Activated B cell treated with CpG ODN at 0.5 μM for 24 hours (primary cell): ENCODE results near the gene HSFX4. TPM values are rescaled to one million over a fixed set of nuclear protein-coding genes. Genes with fewer than 3 reads are reported as not detected.
"Not testable (repeated sequence)": the region's sequence is repeated elsewhere in the genome, so short reads cannot be mapped to it uniquely, and the experiment has no call there.

Experiments
- ATAC-seq: fragments of 200-7000 bp; cut with Tn5 transposase; one replicate; pipeline ENCODE4 v1.10.0; 2021; ENCODE audit warnings: low read depth, mild to moderate bottlenecking, moderate library complexity
- CTCF ChIA-PET: fragments of 350-600 bp; sonication (Branson Sonifier 250); formaldehyde crosslinking; loops from one replicate; lab custom pipeline; 2021; ENCODE audit warnings: antibody characterized with exemption; lab: Charles Lee
- POLR2A ChIA-PET: fragments of 350-600 bp; sonication (Branson Sonifier 250); formaldehyde crosslinking; loops from one replicate; lab custom pipeline; 2021; ENCODE audit warnings: antibody characterized with exemption; lab: Charles Lee
- DNase-seq: peaks from one replicate; pipeline ENCODE4 v3.0.0; 2022
- H3K27ac Mint-ChIP-seq: one replicate; pipeline ENCODE4 v1.8.0; 2020; ENCODE audit warnings: mixed read lengths
- H3K27me3 Mint-ChIP-seq: one replicate; pipeline ENCODE4 v1.8.0; 2021; ENCODE audit warnings: mixed read lengths
- H3K36me3 Mint-ChIP-seq: one replicate; pipeline ENCODE4 v1.8.0; 2021; ENCODE audit warnings: low read depth, mixed read lengths
- H3K4me1 Mint-ChIP-seq: one replicate; pipeline ENCODE4 v1.8.0; 2021; ENCODE audit warnings: mixed read lengths
- H3K4me3 Mint-ChIP-seq: one replicate; pipeline ENCODE4 v1.8.0; 2020; ENCODE audit warnings: mild to moderate bottlenecking, mixed read lengths
- H3K9me3 Mint-ChIP-seq: one replicate; pipeline ENCODE4 v1.8.0; 2020; ENCODE audit warnings: mixed read lengths
- CTCF ChIP-seq: fragments of 200-600 bp; IDR thresholded peaks from one replicate; pipeline ENCODE4 v1.8.0; 2022; ENCODE audit warnings: antibody characterized with exemption, mild to moderate bottlenecking
- intact Hi-C: fragments of 100-400 bp; cut with micrococcal nuclease; formaldehyde crosslinking; loops from one replicate; pipeline ENCODE4 v1.15.1; 2024
- total RNA-seq: library from RNA; stranded (reverse); gene quantifications from 2 replicates; pipeline ENCODE4 v1.2.3, GENCODE V29; 2022

The HSFX4 gene
- total RNA-seq, 1 donor from 2014 or later: not detected

- ATAC-seq (peak; percentile 53), DNase-seq (peak; percentile 79)
- Mint-ChIP-seq H3K27ac (peak within 1 kb of the TSS; percentile 93), H3K27me3 (no peaks in the 10 kb centered on the region), H3K4me1 (peaks cover 10% of the 10 kb centered on the region), H3K4me3 (peak within 1 kb of the TSS; percentile 85), H3K36me3 (peaks cover 10% of the 10 kb centered on the region), H3K9me3 (no peaks in the 10 kb centered on the region)
- POLR2A ChIA-PET: interaction anchor here (0.6 to 3.2 kb wide), 10 partner anchors 398 to 1458 kb away, joined by 3 to 68 read pairs (median 6); partner anchors contain the start of genes EOLA1, IDS, MTM1 and MTMR1
- CTCF ChIA-PET: interaction anchor here (0.9 kb wide), 1 partner anchor 398 kb away, joined by 4 read pairs; no protein-coding TSS in a partner anchor
- intact Hi-C loops: loop anchor here (5.0 kb wide), 3 partner anchors 306 to 1459 kb away; partner anchors contain the start of genes MAMLD1, TMEM185A and VMA21
- TF ChIP-seq CTCF: no peak
Measured at GRCh38 chrX:149938427-149938880, 9.1 kb downstream of the HSFX4 start, which contains the start of gene EOLA2. EOLA2 (minus strand) TSS chrX:149938491; CDS start chrX:149933874, 4,617 bp downstream.

GRCh38 chrX:149938881-149939654, 9.7 kb downstream of the HSFX4 start:
- Mint-ChIP-seq H3K4me3 (peak overlapping the region; percentile 73), H3K9me3 (no peaks in the 10 kb centered on the region), H3K4me1 (peaks cover 10% of the 10 kb centered on the region), H3K27me3 (no peaks in the 10 kb centered on the region), H3K27ac (peak overlapping the region; percentile 93), H3K36me3 (peaks cover 7% of the 10 kb centered on the region)
- intact Hi-C loops: loop anchor here (5.0 kb wide), 3 partner anchors 307 to 1458 kb away; partner anchors contain the start of genes MAMLD1, TMEM185A and VMA21
- peak; percentile 35 for ATAC-seq
- POLR2A ChIA-PET: interaction anchor here (0.6 to 3.2 kb wide), 13 partner anchors 144 to 1457 kb away, joined by 3 to 68 read pairs (median 6); partner anchors contain the start of genes EOLA1, IDS, MTM1 and MTMR1
- no peak for TF ChIP-seq CTCF
- DNase-seq: peak; percentile 77
- CTCF ChIA-PET: interaction anchor here (0.9 kb wide), 1 partner anchor 399 kb away, joined by 4 read pairs; no protein-coding TSS in a partner anchor

GRCh38 chrX:149939655-149939904, 10.2 kb downstream of the HSFX4 start:
- ATAC-seq: no peak
- H3K36me3 Mint-ChIP-seq: peaks cover 3% of the 10 kb centered on the region
- intact Hi-C loops: loop anchor here (5.0 kb wide), 3 partner anchors 307 to 1458 kb away; partner anchors contain the start of genes MAMLD1, TMEM185A and VMA21
- peak overlapping the region; percentile 91 for H3K27ac Mint-ChIP-seq
- no peaks in the 10 kb centered on the region for H3K9me3 Mint-ChIP-seq
- POLR2A ChIA-PET: interaction anchor here (0.6 to 3.2 kb wide), 11 partner anchors 144 to 807 kb away, joined by 3 to 68 read pairs (median 8); partner anchors contain the start of genes EOLA1, IDS, MTM1 and MTMR1
- DNase-seq: no peak
- peak overlapping the region; percentile 88 for H3K4me3 Mint-ChIP-seq
- no peak for TF ChIP-seq CTCF
- CTCF ChIA-PET: no interaction called here
- no peaks in the 10 kb centered on the region for H3K27me3 Mint-ChIP-seq
- peaks cover 10% of the 10 kb centered on the region for H3K4me1 Mint-ChIP-seq

GRCh38 chrX:149939905-149940673, 10.7 kb downstream of the HSFX4 start:
- H3K27ac Mint-ChIP-seq: peak overlapping the region; percentile 91
- ChIA-PET CTCF (interaction anchor here (0.7 to 0.9 kb wide), 2 partner anchors 634 to 760 kb away, joined by 3 read pairs; no protein-coding TSS in a partner anchor), POLR2A (interaction anchor here (0.6 to 3.2 kb wide), 11 partner anchors 110 to 753 kb away, joined by 3 to 68 read pairs (median 4); partner anchors contain the start of genes EOLA1, IDS and MTMR1)
- no peak for TF ChIP-seq CTCF
- ATAC-seq (peak; percentile 54), DNase-seq (peak; percentile 75)
- peaks cover 2% of the 10 kb centered on the region for H3K36me3 Mint-ChIP-seq
- peaks cover 10% of the 10 kb centered on the region for H3K4me1 Mint-ChIP-seq
- intact Hi-C loops: loop anchor here (2.0 to 10.0 kb wide), 8 partner anchors 308 to 1457 kb away; partner anchors contain the start of genes CD99L2, HMGB3, MAMLD1 and MTM1
- peak overlapping the region; percentile 88 for H3K4me3 Mint-ChIP-seq
- no peaks in the 10 kb centered on the region for H3K9me3 Mint-ChIP-seq
- H3K27me3 Mint-ChIP-seq: no peaks in the 10 kb centered on the region

- not testable (repeated sequence) for H3K36me3 Mint-ChIP-seq, H3K9me3 Mint-ChIP-seq, ATAC-seq, H3K27me3 Mint-ChIP-seq, DNase-seq
- ChIA-PET POLR2A (interaction anchor here (0.6 to 3.2 kb wide), 7 partner anchors 111 to 753 kb away, joined by 3 to 68 read pairs (median 4); partner anchors contain the start of genes EOLA1 and MTMR1), CTCF (interaction anchor here (0.7 to 0.9 kb wide), 2 partner anchors 633 to 760 kb away, joined by 3 read pairs; no protein-coding TSS in a partner anchor)
- peak overlapping the region; percentile 88 for H3K4me3 Mint-ChIP-seq
- H3K4me1 Mint-ChIP-seq: peaks cover 10% of the 10 kb centered on the region
- H3K27ac Mint-ChIP-seq: peak overlapping the region; percentile 91
- intact Hi-C loops: loop anchor here (2.0 to 10.0 kb wide), 5 partner anchors 538 to 1044 kb away; partner anchors contain the start of genes CD99L2, HMGB3, MTM1 and MTMR1
Measured at GRCh38 chrX:149940674-149941024, 11.3 kb downstream of the HSFX4 start.

GRCh38 chrX:149945087-149945670, 15.8 kb downstream of the HSFX4 start:
- H3K4me3 Mint-ChIP-seq, H3K4me1 Mint-ChIP-seq, CTCF ChIA-PET, DNase-seq, POLR2A ChIA-PET, ATAC-seq, H3K27me3 Mint-ChIP-seq, H3K9me3 Mint-ChIP-seq, H3K27ac Mint-ChIP-seq: not testable (repeated sequence)
- intact Hi-C loops: loop anchor here (10.0 kb wide), 1 partner anchor 1040 kb away; the partner anchor contains the start of gene HMGB3
- H3K36me3 Mint-ChIP-seq: peaks cover 19% of the 10 kb centered on the region

- CTCF ChIA-PET, H3K4me1 Mint-ChIP-seq, ATAC-seq: not testable (repeated sequence)
Measured at GRCh38 chrX:149945820-149946219, 16.4 kb downstream of the HSFX4 start.

More at GRCh38 chrX:149945820-149946219, 16.4 kb downstream of the HSFX4 start:
- H3K36me3 Mint-ChIP-seq: peaks cover 23% of the 10 kb centered on the region
- intact Hi-C loops: loop anchor here (10.0 kb wide), 1 partner anchor 1039 kb away; the partner anchor contains the start of gene HMGB3
- H3K9me3 Mint-ChIP-seq, H3K27ac Mint-ChIP-seq, H3K4me3 Mint-ChIP-seq, H3K27me3 Mint-ChIP-seq, POLR2A ChIA-PET, DNase-seq: not testable (repeated sequence)
